Measurements from ENCODE around the gene DNASE1L1. TPM values are rescaled to one million over a fixed set of nuclear protein-coding genes. Genes with fewer than 3 reads are reported as not detected.

Gene DNASE1L1
- total RNA-seq, 1 donor = 74.6 TPM

GRCh38 chrX:154384284-154384892, 24.7 kb downstream of the DNASE1L1 start:
- H3K4me3 ChIP-seq (ENCODE audit: insufficient read depth, low read length) = no peak overlapping the region
- H3K4me2 ChIP-seq (ENCODE audit: insufficient read depth, low read length) = no peak overlapping the region
- no peak overlapping the region for H2AFZ ChIP-seq (ENCODE audit: low read length)
- peaks cover 20% of the 10 kb centered on the region for H3K79me2 ChIP-seq (ENCODE audit: insufficient read depth, low read length)
- H3K27ac ChIP-seq (ENCODE audit: low read depth, low read length) = no peak overlapping the region
- DNase-seq (ENCODE audit: insufficient read length, low spot score, missing footprints) = no peak
- no peaks in the 10 kb centered on the region for H3K9me3 ChIP-seq (ENCODE audit: low read depth, low read length)
- no peaks in the 10 kb centered on the region for H3K27me3 ChIP-seq (ENCODE audit: insufficient read depth, low read length)
- peak; percentile 49 for TF ChIP-seq CTCF (IDR thresholded peaks at IDR 0.05; ENCODE audit: extremely low read depth, low read depth, low read length)
- H4K20me1 ChIP-seq (ENCODE audit: insufficient read depth, low read length) = peaks cover 2% of the 10 kb centered on the region
- peaks cover 6% of the 10 kb centered on the region for H3K4me1 ChIP-seq (ENCODE audit: insufficient read depth, low read length)
- peaks cover 12% of the 10 kb centered on the region for H3K36me3 ChIP-seq (ENCODE audit: insufficient read depth, low read length)

DNA sequence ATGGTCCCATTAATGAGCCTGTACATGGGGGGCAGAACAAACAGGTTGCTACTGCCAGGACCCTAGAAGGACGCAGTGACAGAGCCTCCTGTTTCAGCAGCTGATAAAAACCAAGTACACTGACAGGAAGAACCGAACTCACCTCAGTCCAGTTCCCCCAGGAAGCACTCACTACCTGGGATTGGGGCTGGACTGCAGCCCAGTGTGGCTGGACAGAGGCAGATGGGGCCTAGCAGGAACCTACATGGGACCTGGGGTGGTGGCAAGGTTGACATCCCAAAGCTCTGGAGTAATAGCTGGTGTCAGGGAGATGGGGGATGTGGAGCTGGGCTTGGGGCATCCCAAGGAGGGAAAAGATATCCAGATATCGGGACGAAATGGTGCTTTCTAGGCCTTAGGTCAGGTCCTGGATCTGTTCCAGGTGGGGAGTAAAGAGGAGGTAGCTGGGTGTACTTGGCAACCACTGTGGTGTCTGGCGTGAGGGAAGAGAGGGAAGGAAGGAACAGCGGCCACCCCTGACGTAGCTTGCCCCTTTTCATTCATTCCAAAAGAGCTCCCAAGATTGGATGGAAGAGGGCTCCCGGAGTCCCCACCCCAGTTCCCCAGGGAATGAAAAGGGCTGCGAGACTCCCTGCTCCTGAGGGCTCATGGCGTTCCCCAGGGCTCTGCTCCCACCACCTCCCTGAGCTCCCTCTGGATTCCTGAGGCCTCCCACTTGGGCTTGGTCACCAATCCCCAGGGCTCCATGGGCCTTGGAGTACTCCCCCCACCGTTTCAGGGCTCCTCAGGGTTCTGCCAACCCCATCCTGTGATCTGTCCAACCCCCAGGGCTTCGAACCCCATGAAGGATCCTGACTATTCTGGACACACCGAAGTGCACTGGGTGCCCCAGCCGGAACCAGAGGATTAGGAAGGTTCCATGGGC, 25.4 kb downstream of the DNASE1L1 start:
- H3K4me3 ChIP-seq (ENCODE audit: insufficient read depth, low read length) = no peak overlapping the region
- no peak for TF ChIP-seq CTCF (IDR thresholded peaks at IDR 0.05; ENCODE audit: extremely low read depth, low read depth, low read length)
- H4K20me1 ChIP-seq (ENCODE audit: insufficient read depth, low read length) = peaks cover 2% of the 10 kb centered on the region
- no peaks in the 10 kb centered on the region for H3K9me3 ChIP-seq (ENCODE audit: low read depth, low read length)
- no peak for DNase-seq (ENCODE audit: insufficient read length, low spot score, missing footprints)
- no peak overlapping the region for H2AFZ ChIP-seq (ENCODE audit: low read length)
- H3K4me2 ChIP-seq (ENCODE audit: insufficient read depth, low read length) = no peak overlapping the region
- peaks cover 21% of the 10 kb centered on the region for H3K79me2 ChIP-seq (ENCODE audit: insufficient read depth, low read length)
- H3K36me3 ChIP-seq (ENCODE audit: insufficient read depth, low read length) = peaks cover 12% of the 10 kb centered on the region
- H3K27ac ChIP-seq (ENCODE audit: low read depth, low read length) = no peak overlapping the region
- H3K27me3 ChIP-seq (ENCODE audit: insufficient read depth, low read length) = no peaks in the 10 kb centered on the region
- H3K4me1 ChIP-seq (ENCODE audit: insufficient read depth, low read length) = peaks cover 6% of the 10 kb centered on the region

DNA sequence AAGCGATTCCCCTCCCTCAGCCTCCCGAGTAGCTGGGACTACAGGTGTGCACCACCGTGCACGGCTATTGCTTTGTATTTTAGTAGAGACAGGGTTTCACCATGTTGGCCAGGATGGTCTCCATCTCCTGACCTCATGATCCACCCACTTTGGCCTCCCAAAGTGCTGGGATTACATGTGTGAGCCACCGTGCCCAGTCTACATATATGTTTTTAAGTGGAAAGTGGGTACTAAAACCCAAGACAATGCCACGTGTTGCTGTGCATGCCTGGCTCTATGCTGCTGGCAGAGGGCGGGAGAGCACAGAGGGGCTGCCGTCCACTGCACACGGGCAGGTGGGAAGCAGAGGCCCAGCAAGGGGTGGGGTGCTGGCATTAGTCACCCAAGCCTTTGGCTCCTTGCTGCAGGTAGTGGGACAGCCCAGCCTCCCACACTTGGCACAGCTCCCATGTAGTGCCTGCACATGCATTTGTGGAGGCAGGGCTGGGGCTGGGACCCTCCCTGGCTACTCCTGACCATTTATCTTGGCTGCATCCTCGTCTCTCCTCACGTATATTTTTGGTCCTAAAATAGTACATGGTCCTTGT, 26.5 kb downstream of the DNASE1L1 start:
- H2AFZ ChIP-seq (ENCODE audit: low read length) = no peak overlapping the region
- no peak overlapping the region for H3K27ac ChIP-seq (ENCODE audit: low read depth, low read length)
- TF ChIP-seq CTCF (IDR thresholded peaks at IDR 0.05; ENCODE audit: extremely low read depth, low read depth, low read length) = no peak
- peaks cover 2% of the 10 kb centered on the region for H4K20me1 ChIP-seq (ENCODE audit: insufficient read depth, low read length)
- H3K4me3 ChIP-seq (ENCODE audit: insufficient read depth, low read length) = no peak overlapping the region
- no peak for DNase-seq (ENCODE audit: insufficient read length, low spot score, missing footprints)
- H3K4me1 ChIP-seq (ENCODE audit: insufficient read depth, low read length) = peaks cover 9% of the 10 kb centered on the region
- H3K79me2 ChIP-seq (ENCODE audit: insufficient read depth, low read length) = peaks cover 21% of the 10 kb centered on the region
- H3K36me3 ChIP-seq (ENCODE audit: insufficient read depth, low read length) = peaks cover 12% of the 10 kb centered on the region
- no peaks in the 10 kb centered on the region for H3K9me3 ChIP-seq (ENCODE audit: low read depth, low read length)
- no peaks in the 10 kb centered on the region for H3K27me3 ChIP-seq (ENCODE audit: insufficient read depth, low read length)
- no peak overlapping the region for H3K4me2 ChIP-seq (ENCODE audit: insufficient read depth, low read length)

- peaks cover 12% of the 10 kb centered on the region for H3K36me3 ChIP-seq (ENCODE audit: insufficient read depth, low read length)
- H3K79me2 ChIP-seq (ENCODE audit: insufficient read depth, low read length) = peaks cover 21% of the 10 kb centered on the region
- no peaks in the 10 kb centered on the region for H3K27me3 ChIP-seq (ENCODE audit: insufficient read depth, low read length)
- H3K27ac ChIP-seq (ENCODE audit: low read depth, low read length) = no peak overlapping the region
- TF ChIP-seq CTCF (IDR thresholded peaks at IDR 0.05; ENCODE audit: extremely low read depth, low read depth, low read length) = no peak
- H3K4me3 ChIP-seq (ENCODE audit: insufficient read depth, low read length) = no peak overlapping the region
- no peaks in the 10 kb centered on the region for H3K9me3 ChIP-seq (ENCODE audit: low read depth, low read length)
- peaks cover 9% of the 10 kb centered on the region for H3K4me1 ChIP-seq (ENCODE audit: insufficient read depth, low read length)
- peaks cover 2% of the 10 kb centered on the region for H4K20me1 ChIP-seq (ENCODE audit: insufficient read depth, low read length)
- DNase-seq (ENCODE audit: insufficient read length, low spot score, missing footprints) = no peak
- H3K4me2 ChIP-seq (ENCODE audit: insufficient read depth, low read length) = no peak overlapping the region
- H2AFZ ChIP-seq (ENCODE audit: low read length) = no peak overlapping the region
Observed at GRCh38 chrX:154381271-154381670, 27.8 kb downstream of the DNASE1L1 start.

All from osteoblast (primary cell).